HCEC 1CT (cell line): ENCODE measurements around the gene PPP1R36.
"Not testable (repeated sequence)": the region's sequence is repeated elsewhere in the genome, so short reads cannot be mapped to it uniquely, and the experiment has no call there.

ENCODE experiments used
- DNase-seq: peaks from one replicate; pipeline ENCODE4 v3.0.0-alpha.2; 2017

Gene PPP1R36, protein sequence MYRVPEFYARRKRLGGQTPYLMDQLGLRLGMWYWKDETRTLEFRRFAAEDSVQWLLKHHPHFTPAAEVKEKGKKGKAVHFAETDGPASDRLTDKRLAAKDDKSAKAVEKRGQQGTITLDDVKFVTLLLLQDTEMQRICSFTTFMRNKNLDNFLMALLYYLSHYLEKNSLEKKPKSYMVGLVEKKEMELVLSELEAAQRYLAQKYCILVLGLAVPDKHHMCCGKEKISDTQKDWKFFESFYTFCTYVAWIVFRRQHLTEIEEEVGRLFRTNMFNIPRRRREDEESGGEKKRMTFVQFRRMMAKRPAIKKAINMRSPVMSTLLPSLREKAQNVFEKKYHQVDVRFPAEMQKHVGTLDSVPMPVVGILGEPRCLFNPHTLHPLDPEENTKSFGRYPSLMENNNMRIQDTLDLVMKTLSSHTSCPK

GRCh38 chr14:64549791-64550620 is at the start of gene PPP1R36:
Gene PPP1R36, plus strand, starts transcription at chr14:64549961. Its CDS starts 37 bp downstream, at chr14:64549998.
- no peak for DNase-seq

- DNase-seq: no peak
Observed at GRCh38 chr14:64500088-64500487, 49.7 kb upstream of the PPP1R36 start.

DNA sequence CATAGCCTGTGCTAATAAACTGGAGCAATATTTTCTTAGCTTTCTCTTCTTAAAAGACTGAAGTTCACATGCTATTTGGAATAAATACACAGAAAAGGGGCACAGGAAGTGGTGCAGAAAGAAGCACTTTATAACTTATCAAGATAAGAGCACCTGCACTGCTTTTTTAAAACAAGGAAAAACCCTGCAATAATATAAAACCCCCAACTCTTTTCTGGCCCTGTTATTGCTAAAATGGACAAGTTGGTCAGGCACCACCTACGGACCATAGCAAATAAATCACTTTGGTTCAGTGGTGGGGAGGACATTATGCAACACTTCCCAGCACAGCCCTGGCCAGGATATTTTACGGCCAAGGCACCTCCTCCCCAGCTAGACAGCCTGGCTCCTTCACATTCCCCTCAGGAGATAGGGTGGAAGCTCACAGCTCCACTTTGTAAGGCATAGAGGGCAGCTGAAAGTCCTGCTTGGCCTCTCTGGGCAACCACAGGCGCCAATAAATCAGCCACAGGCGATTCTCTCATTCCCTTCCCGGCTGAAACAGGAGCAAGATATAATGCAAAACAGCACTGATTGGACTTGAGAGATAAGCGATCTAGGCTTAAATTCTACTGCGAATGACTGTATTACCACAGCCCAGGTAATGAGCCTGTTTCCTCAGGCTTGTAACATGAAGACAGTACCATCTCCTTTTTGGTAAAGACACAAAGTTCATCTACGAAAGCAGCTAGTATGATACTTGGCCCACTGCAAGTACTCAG is 48.2 kb upstream of the PPP1R36 start:
- DNase-seq: peak; percentile 53

- no peak for DNase-seq
Observed at GRCh38 chr14:64502456-64502855, 47.3 kb upstream of the PPP1R36 start.

DNA sequence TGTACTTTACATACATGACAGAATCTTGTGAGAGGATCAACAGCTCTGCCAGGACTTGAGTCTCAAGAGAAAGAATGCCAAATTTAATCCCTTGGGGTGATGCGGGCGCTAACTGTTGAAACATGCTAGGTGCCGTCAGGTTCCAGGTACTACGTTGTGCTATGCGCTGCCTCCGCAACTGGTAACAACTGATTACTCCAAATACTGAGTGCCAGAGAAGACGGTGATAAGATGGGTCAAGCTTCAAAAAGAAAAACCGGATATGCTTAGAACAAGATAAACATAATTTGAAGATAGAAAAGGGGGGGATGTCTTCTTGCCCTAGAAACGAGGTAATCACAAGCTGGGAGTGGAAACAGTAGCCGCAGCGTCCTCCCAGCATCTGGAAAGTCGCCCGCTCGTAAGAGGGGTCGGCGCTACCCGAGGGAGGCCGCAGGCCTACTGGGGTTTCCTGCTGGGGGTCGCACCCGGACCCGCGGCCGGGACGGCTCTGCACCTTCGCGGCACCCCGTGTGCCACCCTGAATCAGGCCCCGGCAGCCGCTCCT is 46.8 kb upstream of the PPP1R36 start:
- peak; percentile 26 for DNase-seq

DNA sequence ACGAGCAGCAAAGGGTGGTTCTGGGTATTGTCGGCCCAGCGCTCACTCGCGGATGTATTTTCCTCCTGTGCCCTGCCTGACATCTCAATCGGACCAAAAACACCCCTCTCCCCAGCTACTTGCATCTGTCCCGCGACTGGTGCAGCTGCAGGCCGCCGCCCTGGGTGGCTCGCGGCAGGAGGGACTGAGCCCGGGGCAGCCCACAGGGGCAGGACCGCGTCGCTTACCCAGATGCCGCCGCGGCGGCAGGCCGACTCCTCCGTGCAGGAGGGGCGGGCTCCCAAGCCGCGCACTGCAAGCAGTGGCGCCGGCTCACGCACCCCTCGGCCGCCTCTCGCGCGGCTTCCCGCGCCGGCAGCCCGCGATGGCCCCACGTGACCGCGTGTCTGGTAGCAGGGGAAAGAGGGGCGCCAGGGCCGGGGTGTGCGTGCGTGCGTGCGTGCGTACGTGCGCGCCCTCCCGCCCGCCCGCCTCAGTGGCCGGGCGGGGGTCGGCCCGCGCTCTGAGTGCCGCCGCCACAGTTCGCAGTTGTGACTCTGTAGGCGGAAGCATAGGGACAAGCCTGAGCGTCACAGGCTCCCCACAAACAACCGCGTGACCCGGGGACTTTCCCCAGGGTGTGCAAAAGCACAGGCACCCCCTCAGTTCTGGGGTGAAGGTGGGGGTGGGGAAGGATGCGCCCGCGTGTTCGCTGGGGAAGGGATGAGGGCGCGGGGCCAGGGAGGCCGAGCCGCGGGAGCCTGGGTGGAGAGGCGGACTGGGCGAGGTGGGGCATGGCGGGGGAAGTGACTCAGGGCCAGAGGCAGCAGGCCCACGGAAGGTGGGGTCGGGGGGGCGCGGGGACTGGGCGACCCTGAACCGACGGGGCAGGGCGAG is 46.1 kb upstream of the PPP1R36 start, which contains the start of gene ZBTB25:
Gene ZBTB25 (minus strand): TSS at position 405 of the 876 bp plus-strand sequence. CDS start 13,305 bp downstream, outside the sequence.
- peak; percentile 96 for DNase-seq

- DNase-seq: peak; percentile 78
Observed at GRCh38 chr14:64504310-64504896, 45.4 kb upstream of the PPP1R36 start, which contains the start of gene ZBTB1. Gene ZBTB1, plus strand, starts transcription at chr14:64504770. Its CDS starts 16,735 bp downstream, at chr14:64521505.

- DNase-seq: peak; percentile 84
Observed at GRCh38 chr14:64504897-64505794, 44.6 kb upstream of the PPP1R36 start.

DNA sequence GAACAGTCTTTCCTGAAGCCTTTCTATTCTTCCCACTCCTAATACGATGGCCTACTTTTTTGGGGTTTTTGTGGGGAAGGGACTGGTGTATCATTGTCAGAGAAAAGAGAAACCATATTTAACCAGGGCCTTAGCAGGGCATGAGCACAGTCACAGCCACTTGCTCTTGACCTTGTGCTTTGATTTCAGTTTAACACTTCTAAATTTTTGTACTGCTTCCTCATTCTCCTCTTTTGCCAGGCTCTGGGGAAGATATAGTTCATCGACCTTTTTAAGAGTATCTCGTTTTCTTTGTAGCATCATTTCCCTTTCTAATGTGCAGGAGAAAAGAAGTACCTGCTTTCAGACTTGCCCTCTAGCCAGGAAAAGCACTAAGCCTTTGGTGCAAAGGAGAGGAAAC is 43.0 kb upstream of the PPP1R36 start:
- DNase-seq: no peak

- peak; percentile 55 for DNase-seq
Observed at GRCh38 chr14:64507376-64508156, 42.2 kb upstream of the PPP1R36 start.

- DNase-seq: no peak
Observed at GRCh38 chr14:64508215-64508776, 41.5 kb upstream of the PPP1R36 start.

DNA sequence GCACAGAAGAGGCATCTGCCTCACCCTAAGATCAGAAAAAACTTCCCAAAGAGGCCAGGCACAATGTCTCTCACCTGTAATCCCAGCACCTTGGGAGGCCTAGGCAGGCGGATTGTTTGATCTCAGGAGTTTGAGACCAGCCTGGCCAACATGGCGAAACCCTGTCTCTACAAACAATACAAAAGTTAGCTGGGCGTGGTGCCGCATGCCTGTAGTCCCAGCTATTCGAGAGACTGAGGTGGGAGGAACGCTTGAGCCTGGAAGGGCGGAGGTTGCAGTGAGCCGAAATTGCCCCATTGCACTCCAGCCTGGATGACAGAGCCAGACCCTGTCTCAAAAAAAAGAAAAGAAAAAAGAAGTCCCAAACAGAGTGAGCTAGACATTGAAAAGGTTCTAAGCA is 40.7 kb upstream of the PPP1R36 start:
- DNase-seq: no peak

DNA sequence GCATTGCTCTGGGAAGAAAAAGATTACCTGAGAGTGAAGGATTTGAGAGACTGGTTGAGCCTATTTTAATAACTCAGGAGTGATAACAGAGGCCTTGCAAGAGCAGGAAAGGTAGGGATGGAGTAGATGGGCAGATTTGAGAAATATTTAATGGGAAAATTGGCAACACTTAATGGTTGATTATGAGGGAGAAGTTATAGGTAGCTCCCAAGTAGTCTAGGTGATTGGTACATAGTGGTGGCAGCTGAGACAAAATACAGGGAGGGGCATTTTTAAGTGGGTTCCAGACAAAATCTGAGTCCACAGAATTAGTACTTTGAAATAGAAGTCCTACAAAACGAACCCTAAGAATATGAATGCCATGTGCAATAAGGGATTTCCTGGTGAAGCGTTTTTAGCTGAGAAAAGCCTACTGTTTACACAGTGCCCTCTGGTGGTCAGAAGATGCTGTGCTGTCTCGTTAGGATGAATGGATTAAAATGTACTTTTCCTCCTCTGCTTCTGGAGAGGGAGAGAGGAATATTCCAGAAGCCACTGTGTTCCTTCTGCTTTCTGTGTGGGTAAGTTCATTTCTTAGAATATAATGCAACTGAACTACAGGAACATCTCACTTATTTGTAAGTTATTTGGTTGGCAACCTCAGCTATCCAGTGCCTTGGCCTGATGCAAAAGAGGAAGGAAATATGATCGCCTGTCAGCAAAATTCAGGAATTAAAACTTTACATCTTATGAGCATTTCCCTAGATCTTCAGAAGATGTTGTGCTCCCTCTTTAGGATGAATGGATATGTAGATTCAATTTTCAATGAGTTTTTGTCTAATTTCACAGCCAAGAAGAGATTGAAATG is 38.7 kb upstream of the PPP1R36 start:
- peak; percentile 67 for DNase-seq

GRCh38 chr14:64513271-64513670 is 36.5 kb upstream of the PPP1R36 start:
- DNase-seq: no peak

- no peak for DNase-seq
Observed at GRCh38 chr14:64515053-64515452, 34.7 kb upstream of the PPP1R36 start.

- DNase-seq: no peak
Observed at GRCh38 chr14:64516969-64517368, 32.8 kb upstream of the PPP1R36 start.

- DNase-seq: not testable (repeated sequence)
Observed at GRCh38 chr14:64517667-64518066, 32.1 kb upstream of the PPP1R36 start.

GRCh38 chr14:64518229-64518628 is 31.5 kb upstream of the PPP1R36 start:
- no peak for DNase-seq
